CD14-positive monocyte (primary cell): Measurements from ENCODE around the gene NCMAP. TPM values are rescaled to one million over a fixed set of nuclear protein-coding genes. Genes with fewer than 3 reads are reported as not detected.
A peak's percentile ranks its signal among the peaks of the same experiment; 100 is the strongest.

ENCODE experiments used
- DNase-seq, 3 donors: peaks; one replicate each; pipeline ENCODE4 v3.0.0-alpha.2; 2011 to 2022
- H2AFZ ChIP-seq: 2 replicates; pipeline ENCODE4 v1.6.0; 2012; ENCODE audit warnings: mild to moderate bottlenecking, low read depth, low read length, inconsistent platforms; ENCODE audit not compliant: insufficient read depth, poor library complexity, severe bottlenecking
- H3K27ac ChIP-seq, 2 donors: 1 replicate in 1 of 2; 2 replicates in 1 of 2; pipeline ENCODE4 v1.5.1; 2012 to 2013; ENCODE audit warnings: low read length in 2 of 2, control low read depth in 1 of 2, inconsistent platforms in 1 of 2, low read depth in 1 of 2, mild to moderate bottlenecking in 1 of 2
- H3K27me3 ChIP-seq, 2 donors: one replicate each; pipeline versions ENCODE4 v1.6.0 to v1.6.1; 2011 to 2013; ENCODE audit warnings: low read length in 2 of 2; ENCODE audit not compliant: control insufficient read depth in 2 of 2, insufficient read depth in 2 of 2
- H3K36me3 ChIP-seq, 2 donors: replicated peaks in 1 of 2; 1 replicate in 1 of 2; 2 replicates in 1 of 2; pipeline versions ENCODE4 v1.5.1 to v1.6.1; 2012 to 2013; ENCODE audit warnings: low read length in 2 of 2, control low read depth in 1 of 2, inconsistent platforms in 1 of 2, mild to moderate bottlenecking in 1 of 2; ENCODE audit not compliant: insufficient read depth in 2 of 2, control insufficient read depth in 1 of 2
- H3K4me1 ChIP-seq, 2 donors: 1 replicate in 1 of 2; 2 replicates in 1 of 2; pipeline versions ENCODE4 v1.5.1 to v1.6.1; 2012 to 2013; ENCODE audit warnings: low read length in 2 of 2, control low read depth in 1 of 2, inconsistent platforms in 1 of 2, mild to moderate bottlenecking in 1 of 2, moderate library complexity in 1 of 2; ENCODE audit not compliant: insufficient read depth in 2 of 2, control insufficient read depth in 1 of 2
- H3K4me2 ChIP-seq: replicated peaks from 2 replicates; pipeline ENCODE3; 2012; ENCODE audit warnings: low read length, moderate library complexity, mild to moderate bottlenecking; ENCODE audit not compliant: poor library complexity, severe bottlenecking; ENCODE audit errors: extremely low read depth
- H3K4me3 ChIP-seq, 3 experiments: fragments of 200-600 bp in 1 of 3; sonication (generic) in 1 of 3; replicated peaks in 1 of 3; 1 replicate in 2 of 3; 2 replicates in 1 of 3; pipeline ENCODE4 v1.5.1; 2011 to 2013; ENCODE audit warnings: low read length in 3 of 3, mild to moderate bottlenecking in 3 of 3, control low read depth in 2 of 3, low read depth in 2 of 3, inconsistent platforms in 1 of 3, moderate library complexity in 1 of 3
- H3K79me2 ChIP-seq: 2 replicates; pipeline ENCODE4 v1.6.0; 2012; ENCODE audit warnings: mild to moderate bottlenecking, control low read depth, inconsistent platforms, low read length, moderate library complexity; ENCODE audit not compliant: insufficient read depth
- H3K9ac ChIP-seq: 2 replicates; pipeline ENCODE4 v1.6.0; 2017; ENCODE audit warnings: low read length, mild to moderate bottlenecking; ENCODE audit not compliant: insufficient read depth, poor library complexity, severe bottlenecking
- H3K9me3 ChIP-seq, 2 donors: replicated peaks in 1 of 2; 1 replicate in 1 of 2; 2 replicates in 1 of 2; pipeline versions ENCODE4 v1.5.1 to v1.6.1; 2012 to 2013; ENCODE audit warnings: low read length in 2 of 2, control low read depth in 1 of 2; ENCODE audit not compliant: control insufficient read depth in 1 of 2, insufficient read depth in 1 of 2
- H4K20me1 ChIP-seq: 2 replicates; pipeline ENCODE4 v1.6.0; 2012; ENCODE audit warnings: mild to moderate bottlenecking, low read length, control low read depth, moderate library complexity; ENCODE audit not compliant: insufficient read depth
- H3K27ac Mint-ChIP-seq, 7 donors: one replicate each; pipeline ENCODE4 v1.8.0; 2020; ENCODE audit warnings: mild to moderate bottlenecking in 7 of 7, mixed read lengths in 7 of 7, moderate library complexity in 6 of 7, inconsistent platforms in 2 of 7
- H3K27me3 Mint-ChIP-seq, 3 donors: one replicate each; pipeline ENCODE4 v1.8.0; 2021 to 2022; ENCODE audit warnings: low read depth in 3 of 3, mild to moderate bottlenecking in 3 of 3, mixed read lengths in 3 of 3, moderate library complexity in 3 of 3, inconsistent platforms in 1 of 3
- H3K36me3 Mint-ChIP-seq, 2 donors: one replicate each; pipeline ENCODE4 v1.8.0; 2020; ENCODE audit warnings: mixed read lengths in 2 of 2, inconsistent platforms in 1 of 2, mild to moderate bottlenecking in 1 of 2
- H3K4me1 Mint-ChIP-seq: one replicate; pipeline ENCODE4 v1.8.0; 2020; ENCODE audit warnings: mild to moderate bottlenecking, mixed read lengths
- H3K4me3 Mint-ChIP-seq, 2 donors: one replicate each; pipeline ENCODE4 v1.8.0; 2020; ENCODE audit warnings: mild to moderate bottlenecking in 2 of 2, mixed read lengths in 2 of 2, moderate library complexity in 1 of 2
- H3K9me3 Mint-ChIP-seq, 7 donors: one replicate each; pipeline ENCODE4 v1.8.0; 2020 to 2022; ENCODE audit warnings: mixed read lengths in 7 of 7, mild to moderate bottlenecking in 6 of 7, moderate library complexity in 6 of 7, inconsistent platforms in 2 of 7
- WGBS: methylation state at CpG from one replicate; pipeline ENCODE4 v1.1.5; 2013; ENCODE audit warnings: missing lambda C conversion rate; ENCODE audit not compliant: insufficient coverage; 5-methylcytosine and 5-hydroxymethylcytosine counted together
- intact Hi-C, 2 donors: fragments of 100-400 bp; cut with micrococcal nuclease; formaldehyde crosslinking; loops; one replicate each; pipeline versions ENCODE4 v1.15.0 to v1.15.1; 2023
- polyA plus RNA-seq, 3 donors: library from polyadenylated mRNA; depleted of rRNA in 1 of 3; unstranded in 2 of 3; stranded (reverse) in 1 of 3; fragments of 300-500 nt in 2 of 3; fragments of >200 nt in 1 of 3; fragmentation: Illumina TruSeq in 2 of 3; gene quantifications; 1 replicate in 2 of 3; 2 replicates in 1 of 3; pipeline ENCODE4 v1.2.3, GENCODE V29; 2012 to 2021
- TF ChIP-seq, protein P1 (sequence below): fragments of 200-600 bp; IDR thresholded peaks from one replicate; pipeline ENCODE4 v1.8.0; 2022; ENCODE audit warnings: antibody characterized with exemption, mild to moderate bottlenecking

Gene NCMAP
- polyA plus RNA-seq, 3 donors = not detected

DNA sequence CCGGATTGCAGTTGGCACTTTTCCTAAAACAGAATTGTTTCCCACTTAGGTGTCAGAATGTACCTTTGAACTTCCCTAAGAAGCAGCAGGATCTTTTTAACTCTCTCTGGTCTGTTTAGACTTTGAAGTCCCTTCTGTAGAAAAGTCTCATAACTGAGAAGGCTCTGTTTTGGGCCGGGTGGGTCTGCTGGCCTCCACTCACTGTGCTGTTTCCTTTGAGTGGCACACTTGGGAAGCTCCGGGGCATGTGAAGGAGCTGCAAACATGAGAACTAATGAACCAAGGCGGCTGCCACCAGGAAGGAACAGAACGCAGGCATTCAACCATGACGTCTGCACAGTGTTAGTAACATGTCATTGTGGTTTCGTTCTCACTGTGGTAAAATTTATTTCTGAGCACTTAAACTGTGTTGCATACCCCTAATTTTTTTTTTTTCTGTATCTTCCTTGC lies 19.5 kb upstream of the NCMAP start:
- Mint-ChIP-seq H3K36me3 (peaks cover 43 to 73% of the 10 kb centered on the region in 2 donors), H3K9me3 (peaks cover 0 to 3% (median 0%) of the 10 kb centered on the region in 7 donors), H3K4me3 (no peak overlapping the region), H3K4me1 (peaks cover 31% of the 10 kb centered on the region), H3K27ac (peak overlapping the region in 6 of 7 donors; percentile 67 to 88 (median 78)), H3K27me3 (no peaks in the 10 kb centered on the region)
- H3K4me2 ChIP-seq = no peak overlapping the region
- 6% methylated on average over 3 of the region's 7 CpGs for WGBS
- no peaks in the 10 kb centered on the region for H3K27me3 ChIP-seq
- intact Hi-C loops = loop anchor here in 1 of 2 donors (10.0 kb wide), 1 partner anchor 342 kb away; no protein-coding TSS in a partner anchor
- no peak overlapping the region for H3K4me3 ChIP-seq
- H3K9ac ChIP-seq = no peak overlapping the region
- no peaks in the 10 kb centered on the region for H3K9me3 ChIP-seq
- no peaks in the 10 kb centered on the region for H4K20me1 ChIP-seq
- H3K4me1 ChIP-seq = peaks cover 7 to 17% of the 10 kb centered on the region in 2 donors
- no peak overlapping the region for H2AFZ ChIP-seq
- peaks cover 0 to 54% of the 10 kb centered on the region in 2 donors for H3K36me3 ChIP-seq
- H3K79me2 ChIP-seq = no peaks in the 10 kb centered on the region
- peak overlapping the region in 1 of 2 donors; percentile 34 for H3K27ac ChIP-seq
- TF ChIP-seq, protein P1, sequence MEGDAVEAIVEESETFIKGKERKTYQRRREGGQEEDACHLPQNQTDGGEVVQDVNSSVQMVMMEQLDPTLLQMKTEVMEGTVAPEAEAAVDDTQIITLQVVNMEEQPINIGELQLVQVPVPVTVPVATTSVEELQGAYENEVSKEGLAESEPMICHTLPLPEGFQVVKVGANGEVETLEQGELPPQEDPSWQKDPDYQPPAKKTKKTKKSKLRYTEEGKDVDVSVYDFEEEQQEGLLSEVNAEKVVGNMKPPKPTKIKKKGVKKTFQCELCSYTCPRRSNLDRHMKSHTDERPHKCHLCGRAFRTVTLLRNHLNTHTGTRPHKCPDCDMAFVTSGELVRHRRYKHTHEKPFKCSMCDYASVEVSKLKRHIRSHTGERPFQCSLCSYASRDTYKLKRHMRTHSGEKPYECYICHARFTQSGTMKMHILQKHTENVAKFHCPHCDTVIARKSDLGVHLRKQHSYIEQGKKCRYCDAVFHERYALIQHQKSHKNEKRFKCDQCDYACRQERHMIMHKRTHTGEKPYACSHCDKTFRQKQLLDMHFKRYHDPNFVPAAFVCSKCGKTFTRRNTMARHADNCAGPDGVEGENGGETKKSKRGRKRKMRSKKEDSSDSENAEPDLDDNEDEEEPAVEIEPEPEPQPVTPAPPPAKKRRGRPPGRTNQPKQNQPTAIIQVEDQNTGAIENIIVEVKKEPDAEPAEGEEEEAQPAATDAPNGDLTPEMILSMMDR = no peak
- DNase-seq = peak in 1 of 3 donors; percentile 27

GRCh38 chr1:24540051-24540905 lies 15.6 kb upstream of the NCMAP start:
- Histone ChIP-seq H3K27me3 (no peaks in the 10 kb centered on the region), H3K27ac (no peak overlapping the region), H3K79me2 (no peaks in the 10 kb centered on the region), H3K4me1 (peaks cover 4 to 10% of the 10 kb centered on the region in 2 donors), H3K36me3 (peaks cover 0 to 35% of the 10 kb centered on the region in 2 donors), H3K4me2 (no peak overlapping the region), H4K20me1 (no peaks in the 10 kb centered on the region), H2AFZ (no peak overlapping the region), H3K9me3 (no peaks in the 10 kb centered on the region), H3K4me3 (no peak overlapping the region), H3K9ac (no peak overlapping the region)
- DNase-seq = no peak
- Mint-ChIP-seq H3K9me3 (no peaks in the 10 kb centered on the region), H3K27me3 (peaks cover 0 to 3% (median 2%) of the 10 kb centered on the region in 3 donors), H3K4me1 (peaks cover 20% of the 10 kb centered on the region), H3K36me3 (peaks cover 27 to 41% of the 10 kb centered on the region in 2 donors), H3K27ac (no peak overlapping the region), H3K4me3 (no peak overlapping the region)
- no CpG with 5 or more reads among the region's 15 CpGs for WGBS
- intact Hi-C loops = no loop called here
- TF ChIP-seq, protein P1 = no peak
